Stimulated activated naive CD8-positive, alpha-beta T cell treated with anti-CD3 and anti-CD28 coated beads, Interleukin-15, amount 100 ng/mL, for 72 hours (primary cell): ENCODE data around the gene C16orf90.

Experiments
- ATAC-seq: fragments of 150-1000 bp; cut with Tn5 transposase; 2 replicates; pipeline ENCODE4 v1.10.0; 2021; ENCODE audit warnings: mild to moderate bottlenecking, moderate library complexity
- DNase-seq, 2 donors: peaks; one replicate each; pipeline ENCODE4 v3.0.0; 2021 to 2022
- H3K27ac Mint-ChIP-seq, 2 donors: one replicate each; pipeline ENCODE4 v1.8.0; 2022; ENCODE audit warnings: mild to moderate bottlenecking in 2 of 2, mixed read lengths in 2 of 2, moderate library complexity in 2 of 2
- H3K27me3 Mint-ChIP-seq: one replicate; pipeline ENCODE4 v1.8.0; 2022; ENCODE audit warnings: mixed read lengths
- H3K4me1 Mint-ChIP-seq: one replicate; pipeline ENCODE4 v1.8.0; 2022; ENCODE audit warnings: mild to moderate bottlenecking, mixed read lengths
- H3K4me3 Mint-ChIP-seq, 2 donors: one replicate each; pipeline ENCODE4 v1.8.0; 2022; ENCODE audit warnings: mild to moderate bottlenecking in 2 of 2, mixed read lengths in 2 of 2, moderate library complexity in 1 of 2
- H3K9me3 Mint-ChIP-seq, 2 donors: one replicate each; pipeline ENCODE4 v1.8.0; 2022; ENCODE audit warnings: mixed read lengths in 2 of 2

The C16orf90 gene

GRCh38 chr16:3497771-3498170 is 2.5 kb upstream of the C16orf90 start:
- H3K27me3 Mint-ChIP-seq: no peaks in the 10 kb centered on the region
- peaks cover 40% of the 10 kb centered on the region for H3K4me1 Mint-ChIP-seq
- no peaks in the 10 kb centered on the region for H3K9me3 Mint-ChIP-seq
- no peak overlapping the region for H3K27ac Mint-ChIP-seq
- DNase-seq (no peak), ATAC-seq (no peak)
- H3K4me3 Mint-ChIP-seq: no peak overlapping the region

- Mint-ChIP-seq H3K4me1 (peaks cover 27% of the 10 kb centered on the region), H3K4me3 (no peak overlapping the region), H3K27me3 (no peaks in the 10 kb centered on the region), H3K9me3 (no peaks in the 10 kb centered on the region), H3K27ac (no peak overlapping the region)
- ATAC-seq (no peak), DNase-seq (no peak)
Observed at GRCh38 chr16:3496386-3496785, 1.1 kb upstream of the C16orf90 start.

- Mint-ChIP-seq H3K4me3 (no peak overlapping the region), H3K4me1 (peaks cover 14% of the 10 kb centered on the region), H3K27me3 (no peaks in the 10 kb centered on the region), H3K9me3 (no peaks in the 10 kb centered on the region), H3K27ac (no peak overlapping the region)
- ATAC-seq (peak; percentile 26), DNase-seq (no peak)
Observed at GRCh38 chr16:3494386-3494973, 809 bp downstream of the C16orf90 start.

DNA sequence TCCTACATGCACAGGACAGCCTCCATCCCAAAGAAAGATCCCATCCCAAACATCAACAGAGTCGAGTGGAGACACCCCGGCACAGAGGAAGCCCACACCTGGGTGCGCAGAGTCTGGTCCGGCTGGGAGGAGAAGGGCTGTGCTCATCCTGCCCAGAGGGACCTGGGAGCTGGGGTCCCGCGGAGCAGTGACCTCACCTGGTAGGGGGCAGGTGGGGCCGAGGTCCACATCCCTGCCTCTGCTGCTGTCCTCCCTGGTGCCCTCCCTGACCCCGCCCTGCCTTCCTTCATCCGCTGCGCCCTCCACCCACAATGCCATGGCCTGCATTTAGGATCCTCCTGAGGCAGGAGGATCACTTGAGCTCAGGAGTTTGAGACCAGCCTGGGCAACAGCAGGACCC is 2.9 kb downstream of the C16orf90 start:
- no peak overlapping the region for H3K4me3 Mint-ChIP-seq
- H3K27me3 Mint-ChIP-seq: no peaks in the 10 kb centered on the region

GRCh38 chr16:3490911-3491629 is 4.2 kb downstream of the C16orf90 start:
- H3K4me1 Mint-ChIP-seq: peaks cover 7% of the 10 kb centered on the region
- H3K27me3 Mint-ChIP-seq: no peaks in the 10 kb centered on the region
- ATAC-seq (peak; percentile 32), DNase-seq (no peak)
- H3K27ac Mint-ChIP-seq: peak overlapping the region in 1 of 2 donors; percentile 45
- no peak overlapping the region for H3K4me3 Mint-ChIP-seq
- no peaks in the 10 kb centered on the region for H3K9me3 Mint-ChIP-seq

More for the DNA sequence above, 2.9 kb downstream of the C16orf90 start:
- no peaks in the 10 kb centered on the region for H3K9me3 Mint-ChIP-seq
- H3K4me1 Mint-ChIP-seq: peaks cover 7% of the 10 kb centered on the region
- ATAC-seq: no peak
- H3K27ac Mint-ChIP-seq: no peak overlapping the region
- DNase-seq: no peak

- DNase-seq (no peak), ATAC-seq (no peak)
- Mint-ChIP-seq H3K27me3 (no peaks in the 10 kb centered on the region), H3K4me1 (peaks cover 7% of the 10 kb centered on the region), H3K27ac (no peak overlapping the region), H3K4me3 (no peak overlapping the region), H3K9me3 (no peaks in the 10 kb centered on the region)
Observed at GRCh38 chr16:3488801-3489200, 6.5 kb downstream of the C16orf90 start.

- DNase-seq: no peak
- Mint-ChIP-seq H3K4me1 (peaks cover 7% of the 10 kb centered on the region), H3K27ac (peak overlapping the region in 1 of 2 donors; percentile 63), H3K4me3 (no peak overlapping the region), H3K9me3 (no peaks in the 10 kb centered on the region), H3K27me3 (no peaks in the 10 kb centered on the region)
- peak; percentile 48 for ATAC-seq
Observed at GRCh38 chr16:3487521-3488410, 7.5 kb downstream of the C16orf90 start.

DNA sequence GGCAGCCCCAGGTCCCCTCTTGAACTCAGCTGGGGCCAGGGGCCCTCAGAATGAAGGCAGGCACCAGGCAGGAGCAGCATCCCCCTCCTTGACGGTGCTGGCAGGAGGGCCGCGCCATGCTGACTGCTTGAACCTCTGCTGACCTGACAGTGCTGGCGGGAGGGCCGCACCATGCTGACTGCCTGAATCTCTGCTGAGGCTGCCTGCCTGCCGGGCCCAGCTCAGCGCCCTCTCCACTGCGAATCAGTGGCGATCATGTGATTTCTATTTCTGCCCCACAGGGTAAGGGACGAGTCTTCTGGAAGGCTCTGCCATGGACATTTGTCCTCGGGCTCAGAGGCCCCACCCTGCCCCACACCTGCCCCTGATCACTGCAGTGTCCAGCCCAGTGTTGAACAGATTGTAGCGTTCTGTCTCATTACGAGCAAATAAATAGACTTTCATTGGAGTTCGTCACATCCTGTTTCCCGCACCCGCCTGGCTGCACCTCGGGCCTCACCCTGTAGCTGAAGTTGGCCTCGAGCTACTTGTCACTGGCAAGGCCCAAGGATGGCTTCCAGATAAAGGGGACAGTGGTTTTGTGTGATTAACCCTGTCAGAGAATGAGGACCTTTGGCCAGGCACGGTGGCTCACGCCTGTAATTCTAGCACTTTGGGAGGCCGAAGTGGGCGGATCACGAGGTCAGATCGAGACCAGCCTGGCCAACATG is 8.6 kb downstream of the C16orf90 start:
- H3K4me1 Mint-ChIP-seq: peaks cover 7% of the 10 kb centered on the region
- no peak overlapping the region for H3K4me3 Mint-ChIP-seq
- no peaks in the 10 kb centered on the region for H3K27me3 Mint-ChIP-seq
- H3K27ac Mint-ChIP-seq: no peak overlapping the region
- no peaks in the 10 kb centered on the region for H3K9me3 Mint-ChIP-seq
- ATAC-seq (no peak), DNase-seq (no peak)

DNA sequence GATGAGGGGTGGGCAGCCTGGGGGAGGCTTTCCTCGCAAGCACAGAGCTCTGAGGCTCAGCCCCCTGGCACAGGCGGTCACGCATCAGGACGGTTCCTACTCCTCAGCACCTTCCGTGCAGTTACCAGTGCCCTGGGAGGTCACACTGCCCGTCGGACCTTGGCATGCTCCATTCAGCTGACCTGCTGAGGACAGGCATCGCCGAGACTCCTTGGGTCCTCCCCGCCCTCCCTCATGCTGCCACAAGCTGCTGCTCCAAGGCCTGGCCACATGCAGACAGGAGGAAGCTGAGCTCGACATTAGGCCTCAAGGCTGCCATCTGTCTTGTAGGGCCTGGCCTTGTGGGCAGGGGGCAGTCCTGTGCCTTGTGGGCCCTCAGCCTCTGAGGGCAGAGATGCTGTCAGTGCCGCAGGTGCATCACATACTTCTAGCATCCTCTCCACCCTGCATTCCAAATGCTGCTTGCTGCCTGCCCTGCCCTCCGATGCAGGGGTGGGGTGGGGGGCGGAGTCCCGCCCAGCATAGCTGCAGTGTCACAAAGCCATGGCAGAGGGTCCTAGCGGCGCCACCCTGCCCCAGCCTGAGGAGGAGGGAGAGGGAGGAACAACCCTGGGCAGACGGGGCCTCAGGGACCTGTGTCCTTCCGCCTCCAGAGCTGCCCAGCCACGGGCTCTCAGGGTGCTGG is 9.3 kb downstream of the C16orf90 start:
- no peaks in the 10 kb centered on the region for H3K27me3 Mint-ChIP-seq
- no peak overlapping the region for H3K4me3 Mint-ChIP-seq
- H3K9me3 Mint-ChIP-seq: no peaks in the 10 kb centered on the region
- H3K4me1 Mint-ChIP-seq: peaks cover 9% of the 10 kb centered on the region
- DNase-seq (no peak), ATAC-seq (no peak)
- peak overlapping the region in 1 of 2 donors; percentile 48 for H3K27ac Mint-ChIP-seq

GRCh38 chr16:3485097-3485745 is 10.1 kb downstream of the C16orf90 start:
- DNase-seq (no peak), ATAC-seq (no peak)
- no peaks in the 10 kb centered on the region for H3K9me3 Mint-ChIP-seq
- peaks cover 11% of the 10 kb centered on the region for H3K4me1 Mint-ChIP-seq
- H3K4me3 Mint-ChIP-seq: no peak overlapping the region
- peak overlapping the region in 1 of 2 donors; percentile 13 for H3K27ac Mint-ChIP-seq
- no peaks in the 10 kb centered on the region for H3K27me3 Mint-ChIP-seq

- H3K4me1 Mint-ChIP-seq: peaks cover 15% of the 10 kb centered on the region
- no peaks in the 10 kb centered on the region for H3K27me3 Mint-ChIP-seq
- no peak overlapping the region for H3K27ac Mint-ChIP-seq
- no peaks in the 10 kb centered on the region for H3K9me3 Mint-ChIP-seq
- no peak overlapping the region for H3K4me3 Mint-ChIP-seq
- DNase-seq (no peak), ATAC-seq (no peak)
Observed at GRCh38 chr16:3484318-3485096, 10.8 kb downstream of the C16orf90 start.

GRCh38 chr16:3482659-3483241 is 12.5 kb downstream of the C16orf90 start:
- no peak for ATAC-seq
- peaks cover 28% of the 10 kb centered on the region for H3K4me1 Mint-ChIP-seq
- H3K27me3 Mint-ChIP-seq: no peaks in the 10 kb centered on the region
- H3K4me3 Mint-ChIP-seq: no peak overlapping the region
- no peak for DNase-seq
- no peaks in the 10 kb centered on the region for H3K9me3 Mint-ChIP-seq
- H3K27ac Mint-ChIP-seq: no peak overlapping the region

GRCh38 chr16:3481696-3482658 is 13.3 kb downstream of the C16orf90 start:
- Mint-ChIP-seq H3K4me3 (no peak overlapping the region), H3K27me3 (no peaks in the 10 kb centered on the region), H3K4me1 (peaks cover 28% of the 10 kb centered on the region), H3K9me3 (no peaks in the 10 kb centered on the region), H3K27ac (peak overlapping the region in 1 of 2 donors; percentile 93)
- no peak for DNase-seq
- ATAC-seq: no peak
